GM12892 (cell line): ENCODE data around the gene CARMIL1.

Experiments
- POLR2A ChIP-seq: IDR thresholded peaks from 2 replicates; pipeline ENCODE4 v1.6.1; 2011; ENCODE audit warnings: low read depth, low read length, control low read depth
- POLR2AphosphoS5 ChIP-seq: IDR thresholded peaks from 2 replicates; pipeline ENCODE4 v1.6.1; 2011; ENCODE audit warnings: low read depth, low read length, control low read depth
- TAF1 ChIP-seq: IDR thresholded peaks from 2 replicates; pipeline ENCODE4 v1.6.1; 2011; ENCODE audit warnings: low read depth, mild to moderate bottlenecking, control low read depth, low read length, borderline replicate concordance

- TF ChIP-seq POLR2A: no peak
- no peak for TF ChIP-seq POLR2AphosphoS5
- no peak for TF ChIP-seq TAF1
Measured at GRCh38 chr6:25472906-25473305, 193.7 kb downstream of the CARMIL1 start.
